Measurements from ENCODE around the gene DGUOK. TPM values are rescaled to one million over a fixed set of nuclear protein-coding genes. Genes with fewer than 3 reads are reported as not detected.

Gene DGUOK
- total RNA-seq, 1 experiment from 2014 or later = 100 TPM

DNA sequence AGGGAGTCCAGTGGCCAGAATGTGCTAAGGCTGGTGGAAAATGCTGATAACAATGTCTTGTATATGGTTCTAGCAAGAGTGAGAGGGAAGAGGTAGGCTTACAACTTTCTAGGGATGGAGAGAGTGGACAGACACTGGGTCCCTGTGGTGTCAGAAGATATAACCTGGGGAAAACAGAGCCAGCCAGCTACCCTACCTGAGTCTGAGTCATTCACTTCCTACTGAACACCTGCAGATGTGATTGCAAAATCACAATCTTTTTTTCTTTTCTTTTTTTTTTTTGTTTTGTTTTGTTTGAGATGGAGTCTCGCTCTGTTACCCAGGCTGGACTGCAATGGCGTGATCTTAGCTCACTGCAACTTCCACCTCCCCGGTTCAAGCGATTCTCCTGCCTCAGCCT lies 65.4 kb downstream of the DGUOK start:
- H3K27ac ChIP-seq (ENCODE audit: low read depth, low read length) = no peak overlapping the region
- no peaks in the 10 kb centered on the region for H3K9me2 ChIP-seq (ENCODE audit: insufficient read depth)
- H3K4me2 ChIP-seq (ENCODE audit: low read length) = no peak overlapping the region
- TF ChIP-seq, protein P1, sequence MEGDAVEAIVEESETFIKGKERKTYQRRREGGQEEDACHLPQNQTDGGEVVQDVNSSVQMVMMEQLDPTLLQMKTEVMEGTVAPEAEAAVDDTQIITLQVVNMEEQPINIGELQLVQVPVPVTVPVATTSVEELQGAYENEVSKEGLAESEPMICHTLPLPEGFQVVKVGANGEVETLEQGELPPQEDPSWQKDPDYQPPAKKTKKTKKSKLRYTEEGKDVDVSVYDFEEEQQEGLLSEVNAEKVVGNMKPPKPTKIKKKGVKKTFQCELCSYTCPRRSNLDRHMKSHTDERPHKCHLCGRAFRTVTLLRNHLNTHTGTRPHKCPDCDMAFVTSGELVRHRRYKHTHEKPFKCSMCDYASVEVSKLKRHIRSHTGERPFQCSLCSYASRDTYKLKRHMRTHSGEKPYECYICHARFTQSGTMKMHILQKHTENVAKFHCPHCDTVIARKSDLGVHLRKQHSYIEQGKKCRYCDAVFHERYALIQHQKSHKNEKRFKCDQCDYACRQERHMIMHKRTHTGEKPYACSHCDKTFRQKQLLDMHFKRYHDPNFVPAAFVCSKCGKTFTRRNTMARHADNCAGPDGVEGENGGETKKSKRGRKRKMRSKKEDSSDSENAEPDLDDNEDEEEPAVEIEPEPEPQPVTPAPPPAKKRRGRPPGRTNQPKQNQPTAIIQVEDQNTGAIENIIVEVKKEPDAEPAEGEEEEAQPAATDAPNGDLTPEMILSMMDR (IDR thresholded peaks at IDR 0.05 in 2 of 3, conservative IDR thresholded peaks at IDR 0.05 in 1 of 3; ENCODE audit: borderline replicate concordance in 1 of 3, insufficient read depth in 1 of 3, low read depth in 2 of 3, low read length in 2 of 3) = no peak
- TF ChIP-seq, protein P2, sequence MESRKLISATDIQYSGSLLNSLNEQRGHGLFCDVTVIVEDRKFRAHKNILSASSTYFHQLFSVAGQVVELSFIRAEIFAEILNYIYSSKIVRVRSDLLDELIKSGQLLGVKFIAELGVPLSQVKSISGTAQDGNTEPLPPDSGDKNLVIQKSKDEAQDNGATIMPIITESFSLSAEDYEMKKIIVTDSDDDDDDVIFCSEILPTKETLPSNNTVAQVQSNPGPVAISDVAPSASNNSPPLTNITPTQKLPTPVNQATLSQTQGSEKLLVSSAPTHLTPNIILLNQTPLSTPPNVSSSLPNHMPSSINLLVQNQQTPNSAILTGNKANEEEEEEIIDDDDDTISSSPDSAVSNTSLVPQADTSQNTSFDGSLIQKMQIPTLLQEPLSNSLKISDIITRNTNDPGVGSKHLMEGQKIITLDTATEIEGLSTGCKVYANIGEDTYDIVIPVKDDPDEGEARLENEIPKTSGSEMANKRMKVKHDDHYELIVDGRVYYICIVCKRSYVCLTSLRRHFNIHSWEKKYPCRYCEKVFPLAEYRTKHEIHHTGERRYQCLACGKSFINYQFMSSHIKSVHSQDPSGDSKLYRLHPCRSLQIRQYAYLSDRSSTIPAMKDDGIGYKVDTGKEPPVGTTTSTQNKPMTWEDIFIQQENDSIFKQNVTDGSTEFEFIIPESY (IDR thresholded peaks at IDR 0.05; ENCODE audit: extremely low read depth, insufficient replicate concordance, low read length) = no peak
- TF ChIP-seq POLR2A (IDR thresholded peaks at IDR 0.05; ENCODE audit: borderline replicate concordance, extremely low read depth, insufficient read depth, insufficient read length) (no peak), SIN3A (IDR thresholded peaks at IDR 0.05; ENCODE audit: low read depth) (no peak), JUND (IDR thresholded peaks at IDR 0.05) (no peak), EZH2 (IDR thresholded peaks at IDR 0.05) (no peak), RAD21 (IDR thresholded peaks at IDR 0.05; ENCODE audit: low read depth) (no peak), FOSL1 (IDR thresholded peaks at IDR 0.05; ENCODE audit: low read depth) (no peak), CEBPB (IDR thresholded peaks at IDR 0.05; ENCODE audit: low read depth) (no peak; the same call in 1 of the 2 replicates), ZNF274 (IDR thresholded peaks at IDR 0.05; ENCODE audit: low read depth, low read length) (no peak), ELF1 (IDR thresholded peaks at IDR 0.05; ENCODE audit: borderline replicate concordance, low read depth) (no peak)
- TF ChIP-seq, protein P3, sequence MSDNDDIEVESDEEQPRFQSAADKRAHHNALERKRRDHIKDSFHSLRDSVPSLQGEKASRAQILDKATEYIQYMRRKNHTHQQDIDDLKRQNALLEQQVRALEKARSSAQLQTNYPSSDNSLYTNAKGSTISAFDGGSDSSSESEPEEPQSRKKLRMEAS (IDR thresholded peaks at IDR 0.05) = no peak
- DNase-seq (ENCODE audit: low read depth, low spot score) = no peak
- peaks cover 4 to 35% of the 10 kb centered on the region in 2 experiments; a peak in 1 of 4 replicates for H3K36me3 ChIP-seq (ENCODE audit: control insufficient read depth in 1 of 2, insufficient read depth in 2 of 2, low read length in 2 of 2)
- peaks cover 7 to 51% of the 10 kb centered on the region in 2 experiments; a peak in 3 of 4 replicates for H3K4me1 ChIP-seq (ENCODE audit: control insufficient read depth in 1 of 2, insufficient read depth in 2 of 2, low read length in 2 of 2)
- no peaks in the 10 kb centered on the region; the same call in 1 of the 2 replicates for H4K20me1 ChIP-seq (ENCODE audit: insufficient read depth)
- intact Hi-C loops (cut with micrococcal nuclease) = no loop called here
- no peak for ATAC-seq
- RAD21 ChIA-PET (ENCODE audit: low non-redundant PET in 1 of 2, low total read pairs in 2 of 2, uncharacterized antibody in 2 of 2, unreplicated experiment in 2 of 2) = no interaction called here
- no TSS peak for BruUV-seq (replicated peaks)
- POLR2A ChIA-PET = no interaction called here
- H2AFZ ChIP-seq (ENCODE audit: low read depth, low read length, poor library complexity, severe bottlenecking) = no peak overlapping the region
- no peak overlapping the region for H3K9ac ChIP-seq (ENCODE audit: low read length)
- H3K79me2 ChIP-seq (ENCODE audit: insufficient read depth, low read length) = peaks cover 99% of the 10 kb centered on the region
- no peaks in the 10 kb centered on the region for H3K9me3 ChIP-seq (ENCODE audit: control insufficient read depth in 1 of 2, insufficient read depth in 1 of 2, low read depth in 1 of 2, low read length in 2 of 2)
- CTCF ChIA-PET = no interaction called here
- no peak overlapping the region for H3K4me3 ChIP-seq (replicated peaks in 1 of 2; ENCODE audit: low read depth in 1 of 2, low read length in 2 of 2)
- no peaks in the 10 kb centered on the region for H3K27me3 ChIP-seq (ENCODE audit: insufficient read depth, low read length)

Data from HCT116 (cell line).